Measurements from ENCODE around the gene CPT1A. TPM values are rescaled to one million over a fixed set of nuclear protein-coding genes. Genes with fewer than 3 reads are reported as not detected.

The CPT1A gene
- polyA plus RNA-seq, 1 of the 3 experiments (the other 2 are of a cell fraction): 31.2 TPM

DNA sequence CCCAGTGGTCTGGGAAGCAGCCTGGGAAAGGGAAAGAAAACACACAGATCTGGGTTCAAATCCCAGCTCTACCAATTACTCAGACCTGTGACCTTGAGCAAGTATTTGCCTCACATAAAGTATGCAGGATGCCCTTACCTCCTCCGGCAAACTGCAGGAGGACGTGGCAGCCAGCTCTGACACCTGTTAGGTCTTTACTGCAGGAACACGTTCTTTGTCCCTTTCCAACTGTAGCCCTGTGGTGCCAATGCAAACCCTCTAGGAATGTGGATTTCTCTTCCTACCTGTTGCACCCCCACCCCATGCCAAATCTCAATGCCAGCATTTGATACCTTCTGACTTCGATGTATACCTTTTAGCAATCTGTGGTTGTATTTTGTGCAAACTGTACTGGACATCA, 6.0 kb downstream of the CPT1A start:
- no peak overlapping the region for H2AFZ ChIP-seq (ENCODE audit: low read depth)
- DNase-seq: no peak
- ChIA-PET POLR2A (interaction anchor here (1.0 kb wide), 1 partner anchor 54 kb away, joined by 4 read pairs; no protein-coding TSS in a partner anchor), CTCF (interaction anchor here (1.1 kb wide), 1 partner anchor 25 kb away, joined by 3 read pairs; no protein-coding TSS in a partner anchor)
- TF ChIP-seq GATA2 (CRISPR knock-in tag; IDR thresholded peaks at IDR 0.05) (no peak), USF2 (IDR thresholded peaks at IDR 0.05; ENCODE audit: borderline replicate concordance, low read depth, low read length) (no peak), TAF1 (IDR thresholded peaks at IDR 0.05; ENCODE audit: borderline replicate concordance, low read depth, low read length) (no peak), IRF3 (IDR thresholded peaks at IDR 0.05; ENCODE audit: low read depth, low read length) (no peak), POLR2AphosphoS5 (IDR thresholded peaks at IDR 0.05; ENCODE audit: low read depth, low read length) (no peak), RCOR1 (IDR thresholded peaks at IDR 0.05; ENCODE audit: low read length) (no peak), FOSL2 (IDR thresholded peaks at IDR 0.05; ENCODE audit: borderline replicate concordance, low read depth) (no peak), PBX3 (IDR thresholded peaks at IDR 0.05) (no peak), JUND (IDR thresholded peaks at IDR 0.05) (no peak), TCF12 (IDR thresholded peaks at IDR 0.05) (no peak), RXRA (IDR thresholded peaks at IDR 0.05; ENCODE audit: borderline replicate concordance, low read depth) (no peak)
- no peak overlapping the region for H3K27ac ChIP-seq (ENCODE audit: low read depth in 2 of 2, low read length in 1 of 2)
- H4K20me1 ChIP-seq (ENCODE audit: insufficient read depth): peaks cover 44% of the 10 kb centered on the region
- no peak overlapping the region for H3K4me3 ChIP-seq (ENCODE audit: low read depth in 2 of 2, low read length in 1 of 2)
- H3K36me3 ChIP-seq (replicated peaks in 1 of 2; ENCODE audit: control insufficient read depth in 1 of 2, insufficient read depth in 2 of 2, low read length in 1 of 2): peaks cover 0 to 21% of the 10 kb centered on the region in 2 experiments
- no peak overlapping the region for H3K9ac ChIP-seq
- 92% methylated on average over 4 of the region's 4 CpGs for WGBS (ENCODE audit: low lambda C conversion rate)
- peaks cover 34% of the 10 kb centered on the region for H3F3A ChIP-seq (replicated peaks; ENCODE audit: insufficient read depth)
- no peaks in the 10 kb centered on the region for H3K27me3 ChIP-seq (ENCODE audit: insufficient read depth)
- no peaks in the 10 kb centered on the region for H3K9me2 ChIP-seq
- H3K79me2 ChIP-seq (ENCODE audit: insufficient read depth): peaks cover 90% of the 10 kb centered on the region
- H3K4me1 ChIP-seq (ENCODE audit: control insufficient read depth in 1 of 2, insufficient read depth in 2 of 2, low read depth in 1 of 2, low read length in 1 of 2): peaks cover 30 to 31% of the 10 kb centered on the region in 2 experiments
- H3K9me3 ChIP-seq: no peaks in the 10 kb centered on the region
- no peak overlapping the region for H3K4me2 ChIP-seq

GRCh38 chr11:68835328-68835727, 6.4 kb downstream of the CPT1A start:
- Histone ChIP-seq H3K4me1 (ENCODE audit: control insufficient read depth in 1 of 2, insufficient read depth in 2 of 2, low read depth in 1 of 2, low read length in 1 of 2) (peaks cover 28 to 31% of the 10 kb centered on the region in 2 experiments), H3F3A (replicated peaks; ENCODE audit: insufficient read depth) (peaks cover 31% of the 10 kb centered on the region), H3K9ac (no peak overlapping the region), H3K9me2 (no peaks in the 10 kb centered on the region), H4K20me1 (ENCODE audit: insufficient read depth) (peaks cover 49% of the 10 kb centered on the region), H2AFZ (ENCODE audit: low read depth) (no peak overlapping the region), H3K27me3 (ENCODE audit: insufficient read depth) (no peaks in the 10 kb centered on the region), H3K4me3 (ENCODE audit: low read depth in 2 of 2, low read length in 1 of 2) (no peak overlapping the region), H3K36me3 (replicated peaks in 1 of 2; ENCODE audit: control insufficient read depth in 1 of 2, insufficient read depth in 2 of 2, low read length in 1 of 2) (peaks cover 0 to 25% of the 10 kb centered on the region in 2 experiments), H3K79me2 (ENCODE audit: insufficient read depth) (peaks cover 90% of the 10 kb centered on the region), H3K9me3 (no peaks in the 10 kb centered on the region), H3K4me2 (no peak overlapping the region), H3K27ac (ENCODE audit: low read depth in 2 of 2, low read length in 1 of 2) (no peak overlapping the region)
- POLR2A ChIA-PET: interaction anchor here (1.0 kb wide), 1 partner anchor 54 kb away, joined by 4 read pairs; no protein-coding TSS in a partner anchor
- WGBS (ENCODE audit: low lambda C conversion rate): 89% methylated on average over 5 of the region's 5 CpGs
- no peak for DNase-seq
- CTCF ChIA-PET: interaction anchor here (1.1 kb wide), 1 partner anchor 25 kb away, joined by 3 read pairs; no protein-coding TSS in a partner anchor
- TF ChIP-seq, protein P1, sequence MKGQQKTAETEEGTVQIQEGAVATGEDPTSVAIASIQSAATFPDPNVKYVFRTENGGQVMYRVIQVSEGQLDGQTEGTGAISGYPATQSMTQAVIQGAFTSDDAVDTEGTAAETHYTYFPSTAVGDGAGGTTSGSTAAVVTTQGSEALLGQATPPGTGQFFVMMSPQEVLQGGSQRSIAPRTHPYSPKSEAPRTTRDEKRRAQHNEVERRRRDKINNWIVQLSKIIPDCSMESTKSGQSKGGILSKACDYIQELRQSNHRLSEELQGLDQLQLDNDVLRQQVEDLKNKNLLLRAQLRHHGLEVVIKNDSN (IDR thresholded peaks at IDR 0.05; ENCODE audit: borderline replicate concordance, low read depth): no peak
- TF ChIP-seq, protein P2, sequence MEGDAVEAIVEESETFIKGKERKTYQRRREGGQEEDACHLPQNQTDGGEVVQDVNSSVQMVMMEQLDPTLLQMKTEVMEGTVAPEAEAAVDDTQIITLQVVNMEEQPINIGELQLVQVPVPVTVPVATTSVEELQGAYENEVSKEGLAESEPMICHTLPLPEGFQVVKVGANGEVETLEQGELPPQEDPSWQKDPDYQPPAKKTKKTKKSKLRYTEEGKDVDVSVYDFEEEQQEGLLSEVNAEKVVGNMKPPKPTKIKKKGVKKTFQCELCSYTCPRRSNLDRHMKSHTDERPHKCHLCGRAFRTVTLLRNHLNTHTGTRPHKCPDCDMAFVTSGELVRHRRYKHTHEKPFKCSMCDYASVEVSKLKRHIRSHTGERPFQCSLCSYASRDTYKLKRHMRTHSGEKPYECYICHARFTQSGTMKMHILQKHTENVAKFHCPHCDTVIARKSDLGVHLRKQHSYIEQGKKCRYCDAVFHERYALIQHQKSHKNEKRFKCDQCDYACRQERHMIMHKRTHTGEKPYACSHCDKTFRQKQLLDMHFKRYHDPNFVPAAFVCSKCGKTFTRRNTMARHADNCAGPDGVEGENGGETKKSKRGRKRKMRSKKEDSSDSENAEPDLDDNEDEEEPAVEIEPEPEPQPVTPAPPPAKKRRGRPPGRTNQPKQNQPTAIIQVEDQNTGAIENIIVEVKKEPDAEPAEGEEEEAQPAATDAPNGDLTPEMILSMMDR (IDR thresholded peaks at IDR 0.05): no peak
- no peak for TF ChIP-seq RAD21 (IDR thresholded peaks at IDR 0.05; ENCODE audit: low read length)
- no peak for TF ChIP-seq RXRA (IDR thresholded peaks at IDR 0.05; ENCODE audit: borderline replicate concordance, low read depth)
- no peak for TF ChIP-seq MEF2A (IDR thresholded peaks at IDR 0.05; ENCODE audit: borderline replicate concordance, low read depth)
- no peak for TF ChIP-seq TEAD4 (IDR thresholded peaks at IDR 0.05; ENCODE audit: borderline replicate concordance, insufficient read depth)
- TF ChIP-seq ELF1 (IDR thresholded peaks at IDR 0.05): no peak
- no peak for TF ChIP-seq SMC3 (IDR thresholded peaks at IDR 0.05; ENCODE audit: low read depth, low read length)
- no peak for TF ChIP-seq FOXM1 (IDR thresholded peaks at IDR 0.05; ENCODE audit: low read depth)
- TF ChIP-seq EZH2phosphoT487 (IDR thresholded peaks at IDR 0.05; ENCODE audit: borderline replicate concordance, low read depth): no peak
- no peak for TF ChIP-seq GABPA (IDR thresholded peaks at IDR 0.05; ENCODE audit: low read depth)
- no peak for TF ChIP-seq MAX (IDR thresholded peaks at IDR 0.05; ENCODE audit: low read depth)
- TF ChIP-seq SIN3A (IDR thresholded peaks at IDR 0.05; ENCODE audit: borderline replicate concordance, low read depth, low read length): no peak
- no peak for TF ChIP-seq FOXJ3 (CRISPR knock-in tag; IDR thresholded peaks at IDR 0.05)
- no peak for TF ChIP-seq MXI1 (IDR thresholded peaks at IDR 0.05; ENCODE audit: low read depth, low read length)

All from SK-N-SH (cell line).